ENCODE results near the gene RNF5.

DNA sequence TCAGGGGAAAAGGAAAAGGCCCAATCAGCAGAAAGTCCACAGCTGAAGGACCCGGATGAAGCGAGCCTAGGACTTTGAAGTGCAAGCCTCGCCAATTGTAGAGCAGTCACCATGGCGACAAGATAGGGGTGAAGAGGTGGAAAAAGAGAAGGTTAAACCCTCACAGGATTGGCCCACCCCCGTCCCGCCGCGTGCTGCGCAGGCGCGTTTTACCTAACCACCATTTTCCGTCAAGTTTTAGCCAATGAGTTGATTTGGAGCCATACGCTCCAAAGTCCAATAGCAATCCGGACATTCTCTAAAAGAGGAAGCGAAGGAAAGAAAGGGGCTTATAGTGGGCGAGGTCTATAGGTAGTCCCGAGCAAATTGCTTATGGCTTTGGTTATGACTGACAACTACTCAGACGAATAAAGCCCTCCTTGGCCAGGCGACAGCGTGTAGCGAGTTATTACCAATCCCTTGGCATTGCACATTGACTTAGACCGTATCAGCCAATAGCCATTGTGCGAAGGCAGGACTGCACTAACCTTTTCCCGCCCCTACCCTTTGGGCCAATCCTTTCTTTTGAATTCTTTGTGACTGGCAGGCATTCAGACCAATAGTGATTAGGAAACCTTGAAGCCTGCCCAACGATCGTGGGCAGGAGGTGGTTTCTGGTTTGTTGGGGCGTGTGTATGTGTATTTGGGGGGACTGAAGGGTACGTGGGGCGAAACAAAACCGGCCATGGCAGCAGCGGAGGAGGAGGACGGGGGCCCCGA lies at the start of gene RNF5:
- TF ChIP-seq, protein P1, sequence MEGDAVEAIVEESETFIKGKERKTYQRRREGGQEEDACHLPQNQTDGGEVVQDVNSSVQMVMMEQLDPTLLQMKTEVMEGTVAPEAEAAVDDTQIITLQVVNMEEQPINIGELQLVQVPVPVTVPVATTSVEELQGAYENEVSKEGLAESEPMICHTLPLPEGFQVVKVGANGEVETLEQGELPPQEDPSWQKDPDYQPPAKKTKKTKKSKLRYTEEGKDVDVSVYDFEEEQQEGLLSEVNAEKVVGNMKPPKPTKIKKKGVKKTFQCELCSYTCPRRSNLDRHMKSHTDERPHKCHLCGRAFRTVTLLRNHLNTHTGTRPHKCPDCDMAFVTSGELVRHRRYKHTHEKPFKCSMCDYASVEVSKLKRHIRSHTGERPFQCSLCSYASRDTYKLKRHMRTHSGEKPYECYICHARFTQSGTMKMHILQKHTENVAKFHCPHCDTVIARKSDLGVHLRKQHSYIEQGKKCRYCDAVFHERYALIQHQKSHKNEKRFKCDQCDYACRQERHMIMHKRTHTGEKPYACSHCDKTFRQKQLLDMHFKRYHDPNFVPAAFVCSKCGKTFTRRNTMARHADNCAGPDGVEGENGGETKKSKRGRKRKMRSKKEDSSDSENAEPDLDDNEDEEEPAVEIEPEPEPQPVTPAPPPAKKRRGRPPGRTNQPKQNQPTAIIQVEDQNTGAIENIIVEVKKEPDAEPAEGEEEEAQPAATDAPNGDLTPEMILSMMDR (tag by site-specific recombination; IDR thresholded peaks at IDR 0.05): no peak
- TF ChIP-seq, protein P2, sequence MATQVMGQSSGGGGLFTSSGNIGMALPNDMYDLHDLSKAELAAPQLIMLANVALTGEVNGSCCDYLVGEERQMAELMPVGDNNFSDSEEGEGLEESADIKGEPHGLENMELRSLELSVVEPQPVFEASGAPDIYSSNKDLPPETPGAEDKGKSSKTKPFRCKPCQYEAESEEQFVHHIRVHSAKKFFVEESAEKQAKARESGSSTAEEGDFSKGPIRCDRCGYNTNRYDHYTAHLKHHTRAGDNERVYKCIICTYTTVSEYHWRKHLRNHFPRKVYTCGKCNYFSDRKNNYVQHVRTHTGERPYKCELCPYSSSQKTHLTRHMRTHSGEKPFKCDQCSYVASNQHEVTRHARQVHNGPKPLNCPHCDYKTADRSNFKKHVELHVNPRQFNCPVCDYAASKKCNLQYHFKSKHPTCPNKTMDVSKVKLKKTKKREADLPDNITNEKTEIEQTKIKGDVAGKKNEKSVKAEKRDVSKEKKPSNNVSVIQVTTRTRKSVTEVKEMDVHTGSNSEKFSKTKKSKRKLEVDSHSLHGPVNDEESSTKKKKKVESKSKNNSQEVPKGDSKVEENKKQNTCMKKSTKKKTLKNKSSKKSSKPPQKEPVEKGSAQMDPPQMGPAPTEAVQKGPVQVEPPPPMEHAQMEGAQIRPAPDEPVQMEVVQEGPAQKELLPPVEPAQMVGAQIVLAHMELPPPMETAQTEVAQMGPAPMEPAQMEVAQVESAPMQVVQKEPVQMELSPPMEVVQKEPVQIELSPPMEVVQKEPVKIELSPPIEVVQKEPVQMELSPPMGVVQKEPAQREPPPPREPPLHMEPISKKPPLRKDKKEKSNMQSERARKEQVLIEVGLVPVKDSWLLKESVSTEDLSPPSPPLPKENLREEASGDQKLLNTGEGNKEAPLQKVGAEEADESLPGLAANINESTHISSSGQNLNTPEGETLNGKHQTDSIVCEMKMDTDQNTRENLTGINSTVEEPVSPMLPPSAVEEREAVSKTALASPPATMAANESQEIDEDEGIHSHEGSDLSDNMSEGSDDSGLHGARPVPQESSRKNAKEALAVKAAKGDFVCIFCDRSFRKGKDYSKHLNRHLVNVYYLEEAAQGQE (tag by site-specific recombination; IDR thresholded peaks at IDR 0.05): no peak
- TF ChIP-seq ZBTB1 (tag by site-specific recombination; IDR thresholded peaks at IDR 0.05) (no peak), ZNF184 (tag by site-specific recombination; IDR thresholded peaks at IDR 0.05) (no peak), SETDB1 (IDR thresholded peaks at IDR 0.05; ENCODE audit: insufficient read length, low read length) (no peak), YY1 (tag by site-specific recombination; IDR thresholded peaks at IDR 0.05) (no peak), ZNF214 (tag by site-specific recombination; IDR thresholded peaks at IDR 0.05; ENCODE audit: borderline replicate concordance) (no peak), ZNF792 (tag by site-specific recombination; IDR thresholded peaks at IDR 0.05) (no peak), ZNF571 (tag by site-specific recombination; IDR thresholded peaks at IDR 0.05) (no peak)
- TF ChIP-seq, protein P3, sequence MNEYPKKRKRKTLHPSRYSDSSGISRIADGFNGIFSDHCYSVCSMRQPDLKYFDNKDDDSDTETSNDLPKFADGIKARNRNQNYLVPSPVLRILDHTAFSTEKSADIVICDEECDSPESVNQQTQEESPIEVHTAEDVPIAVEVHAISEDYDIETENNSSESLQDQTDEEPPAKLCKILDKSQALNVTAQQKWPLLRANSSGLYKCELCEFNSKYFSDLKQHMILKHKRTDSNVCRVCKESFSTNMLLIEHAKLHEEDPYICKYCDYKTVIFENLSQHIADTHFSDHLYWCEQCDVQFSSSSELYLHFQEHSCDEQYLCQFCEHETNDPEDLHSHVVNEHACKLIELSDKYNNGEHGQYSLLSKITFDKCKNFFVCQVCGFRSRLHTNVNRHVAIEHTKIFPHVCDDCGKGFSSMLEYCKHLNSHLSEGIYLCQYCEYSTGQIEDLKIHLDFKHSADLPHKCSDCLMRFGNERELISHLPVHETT (tag by site-specific recombination; IDR thresholded peaks at IDR 0.05): no peak
- TF ChIP-seq, protein P4, sequence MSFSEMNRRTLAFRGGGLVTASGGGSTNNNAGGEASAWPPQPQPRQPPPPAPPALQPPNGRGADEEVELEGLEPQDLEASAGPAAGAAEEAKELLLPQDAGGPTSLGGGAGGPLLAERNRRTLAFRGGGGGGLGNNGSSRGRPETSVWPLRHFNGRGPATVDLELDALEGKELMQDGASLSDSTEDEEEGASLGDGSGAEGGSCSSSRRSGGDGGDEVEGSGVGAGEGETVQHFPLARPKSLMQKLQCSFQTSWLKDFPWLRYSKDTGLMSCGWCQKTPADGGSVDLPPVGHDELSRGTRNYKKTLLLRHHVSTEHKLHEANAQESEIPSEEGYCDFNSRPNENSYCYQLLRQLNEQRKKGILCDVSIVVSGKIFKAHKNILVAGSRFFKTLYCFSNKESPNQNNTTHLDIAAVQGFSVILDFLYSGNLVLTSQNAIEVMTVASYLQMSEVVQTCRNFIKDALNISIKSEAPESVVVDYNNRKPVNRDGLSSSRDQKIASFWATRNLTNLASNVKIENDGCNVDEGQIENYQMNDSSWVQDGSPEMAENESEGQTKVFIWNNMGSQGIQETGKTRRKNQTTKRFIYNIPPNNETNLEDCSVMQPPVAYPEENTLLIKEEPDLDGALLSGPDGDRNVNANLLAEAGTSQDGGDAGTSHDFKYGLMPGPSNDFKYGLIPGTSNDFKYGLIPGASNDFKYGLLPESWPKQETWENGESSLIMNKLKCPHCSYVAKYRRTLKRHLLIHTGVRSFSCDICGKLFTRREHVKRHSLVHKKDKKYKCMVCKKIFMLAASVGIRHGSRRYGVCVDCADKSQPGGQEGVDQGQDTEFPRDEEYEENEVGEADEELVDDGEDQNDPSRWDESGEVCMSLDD (tag by site-specific recombination; IDR thresholded peaks at IDR 0.05): no peak
- TF ChIP-seq, protein P5, sequence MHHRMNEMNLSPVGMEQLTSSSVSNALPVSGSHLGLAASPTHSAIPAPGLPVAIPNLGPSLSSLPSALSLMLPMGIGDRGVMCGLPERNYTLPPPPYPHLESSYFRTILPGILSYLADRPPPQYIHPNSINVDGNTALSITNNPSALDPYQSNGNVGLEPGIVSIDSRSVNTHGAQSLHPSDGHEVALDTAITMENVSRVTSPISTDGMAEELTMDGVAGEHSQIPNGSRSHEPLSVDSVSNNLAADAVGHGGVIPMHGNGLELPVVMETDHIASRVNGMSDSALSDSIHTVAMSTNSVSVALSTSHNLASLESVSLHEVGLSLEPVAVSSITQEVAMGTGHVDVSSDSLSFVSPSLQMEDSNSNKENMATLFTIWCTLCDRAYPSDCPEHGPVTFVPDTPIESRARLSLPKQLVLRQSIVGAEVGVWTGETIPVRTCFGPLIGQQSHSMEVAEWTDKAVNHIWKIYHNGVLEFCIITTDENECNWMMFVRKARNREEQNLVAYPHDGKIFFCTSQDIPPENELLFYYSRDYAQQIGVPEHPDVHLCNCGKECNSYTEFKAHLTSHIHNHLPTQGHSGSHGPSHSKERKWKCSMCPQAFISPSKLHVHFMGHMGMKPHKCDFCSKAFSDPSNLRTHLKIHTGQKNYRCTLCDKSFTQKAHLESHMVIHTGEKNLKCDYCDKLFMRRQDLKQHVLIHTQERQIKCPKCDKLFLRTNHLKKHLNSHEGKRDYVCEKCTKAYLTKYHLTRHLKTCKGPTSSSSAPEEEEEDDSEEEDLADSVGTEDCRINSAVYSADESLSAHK (tag by site-specific recombination; IDR thresholded peaks at IDR 0.05): no peak

All from HEK293 (cell line).